Retinal pigment epithelial cell (primary cell): ENCODE data around the gene SLC25A25.

Experiments used
- DNase-seq: peaks from one replicate; pipeline ENCODE4 v3.0.0-alpha.2; 2010; ENCODE audit warnings: low read depth
- H3K4me3 ChIP-seq: 2 replicates; pipeline ENCODE4 v1.5.1; 2011; ENCODE audit warnings: mild to moderate bottlenecking, low read length, control low read depth, moderate library complexity
- TF ChIP-seq, protein P1 (sequence below): conservative IDR thresholded peaks from 2 replicates; pipeline ENCODE4 v1.5.1; 2011; ENCODE audit warnings: low read depth, low read length, control low read depth, inconsistent platforms

Gene SLC25A25

DNA sequence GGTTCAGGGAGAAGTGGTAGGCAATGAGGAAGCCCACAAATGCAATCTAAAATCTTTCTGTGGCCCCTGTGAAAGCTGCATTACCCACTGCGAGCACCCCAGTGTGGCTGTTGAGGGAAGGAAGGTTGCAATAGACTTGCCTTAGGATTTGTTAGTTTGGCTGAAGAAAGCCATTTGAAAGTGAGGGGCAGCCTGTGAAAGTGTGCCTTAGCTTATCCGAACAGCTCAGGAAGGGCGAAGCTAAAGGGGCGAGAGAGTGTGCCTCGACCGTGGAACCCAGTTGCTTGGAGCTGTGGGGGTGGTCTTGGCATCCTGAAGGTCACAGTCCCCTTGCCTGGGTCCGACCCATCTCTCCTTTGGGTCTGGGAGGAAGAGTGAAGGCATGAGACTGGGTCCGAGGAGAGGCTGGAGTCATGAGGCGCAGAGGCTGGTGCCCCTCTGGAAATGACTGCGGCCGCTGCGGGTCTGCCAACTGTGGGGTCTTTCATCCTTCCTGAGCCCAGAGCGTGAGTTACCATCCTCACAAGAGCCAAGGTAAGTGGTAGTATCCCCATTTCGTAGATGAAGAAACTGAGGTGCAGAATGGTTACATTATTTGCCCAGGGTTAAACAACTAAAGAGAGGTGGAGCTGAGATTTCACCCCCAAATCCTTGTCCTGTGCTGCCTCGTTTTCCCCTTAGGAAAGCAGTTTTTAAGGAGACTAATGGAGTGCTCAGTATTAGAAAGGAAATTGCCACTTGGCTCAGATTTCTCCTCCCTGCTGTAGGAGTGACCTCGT is 24.4 kb downstream of the SLC25A25 start:
- TF ChIP-seq, protein P1, sequence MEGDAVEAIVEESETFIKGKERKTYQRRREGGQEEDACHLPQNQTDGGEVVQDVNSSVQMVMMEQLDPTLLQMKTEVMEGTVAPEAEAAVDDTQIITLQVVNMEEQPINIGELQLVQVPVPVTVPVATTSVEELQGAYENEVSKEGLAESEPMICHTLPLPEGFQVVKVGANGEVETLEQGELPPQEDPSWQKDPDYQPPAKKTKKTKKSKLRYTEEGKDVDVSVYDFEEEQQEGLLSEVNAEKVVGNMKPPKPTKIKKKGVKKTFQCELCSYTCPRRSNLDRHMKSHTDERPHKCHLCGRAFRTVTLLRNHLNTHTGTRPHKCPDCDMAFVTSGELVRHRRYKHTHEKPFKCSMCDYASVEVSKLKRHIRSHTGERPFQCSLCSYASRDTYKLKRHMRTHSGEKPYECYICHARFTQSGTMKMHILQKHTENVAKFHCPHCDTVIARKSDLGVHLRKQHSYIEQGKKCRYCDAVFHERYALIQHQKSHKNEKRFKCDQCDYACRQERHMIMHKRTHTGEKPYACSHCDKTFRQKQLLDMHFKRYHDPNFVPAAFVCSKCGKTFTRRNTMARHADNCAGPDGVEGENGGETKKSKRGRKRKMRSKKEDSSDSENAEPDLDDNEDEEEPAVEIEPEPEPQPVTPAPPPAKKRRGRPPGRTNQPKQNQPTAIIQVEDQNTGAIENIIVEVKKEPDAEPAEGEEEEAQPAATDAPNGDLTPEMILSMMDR, result no peak
- no peak overlapping the region for H3K4me3 ChIP-seq
- DNase-seq, result no peak

DNA sequence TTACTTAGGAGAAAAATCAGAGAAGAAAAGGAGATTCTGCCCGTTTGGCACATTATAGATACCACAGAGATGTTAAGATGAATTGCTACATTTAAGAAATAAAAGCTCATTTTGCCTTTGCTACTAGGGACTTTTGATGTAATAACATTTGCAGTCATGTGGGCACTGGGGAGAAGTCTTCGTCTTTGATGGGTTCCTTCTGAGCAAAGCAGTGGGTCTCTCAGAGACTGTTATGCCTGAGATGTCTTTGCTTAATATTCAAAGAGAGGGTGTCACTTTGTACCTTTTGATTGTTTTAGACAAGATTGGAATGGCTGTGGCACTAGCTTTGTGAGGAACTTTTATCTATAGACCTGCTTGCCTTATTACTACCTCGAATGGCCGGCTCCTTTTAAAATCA is 25.0 kb downstream of the SLC25A25 start:
- no peak for DNase-seq
- no peak overlapping the region for H3K4me3 ChIP-seq
- TF ChIP-seq, protein P1, result no peak

DNA sequence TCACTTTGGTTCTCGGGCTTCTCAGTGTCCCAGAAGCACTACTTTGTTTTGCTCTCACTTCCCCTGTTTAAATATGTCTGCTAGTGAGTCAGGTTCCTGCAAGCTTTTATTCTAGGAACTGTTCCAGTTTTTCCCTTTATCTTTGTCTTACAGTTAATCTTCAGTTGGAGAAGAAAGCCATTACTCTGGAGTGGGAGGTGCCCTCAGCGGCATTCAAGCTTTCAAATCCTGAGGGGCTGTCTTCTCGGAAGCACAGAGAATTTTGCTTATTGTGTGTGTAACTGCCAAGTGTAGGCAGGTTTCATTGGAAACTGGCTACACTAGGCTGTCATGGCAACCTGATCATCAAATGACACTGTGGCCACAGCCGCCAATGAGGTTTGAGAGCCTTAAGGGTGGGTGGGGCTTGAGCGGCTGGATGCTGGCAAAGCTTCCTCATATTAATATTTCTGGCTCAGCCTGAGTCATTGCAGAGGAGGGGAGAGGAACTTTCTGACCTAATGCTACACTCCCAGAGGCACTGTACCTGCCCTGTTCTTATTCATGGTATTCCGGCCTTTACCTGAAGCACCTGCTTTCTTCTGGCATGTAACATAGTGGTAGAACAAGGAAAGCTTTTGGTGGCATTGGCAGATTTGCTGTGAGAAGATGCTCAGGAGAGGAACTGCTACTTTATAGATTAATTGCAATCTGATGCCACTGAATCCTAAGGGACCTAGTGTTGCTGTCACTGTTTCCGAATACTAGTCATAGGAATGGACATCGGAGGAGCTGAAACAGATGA is 26.3 kb downstream of the SLC25A25 start:
- DNase-seq, result peak; percentile 96

DNA sequence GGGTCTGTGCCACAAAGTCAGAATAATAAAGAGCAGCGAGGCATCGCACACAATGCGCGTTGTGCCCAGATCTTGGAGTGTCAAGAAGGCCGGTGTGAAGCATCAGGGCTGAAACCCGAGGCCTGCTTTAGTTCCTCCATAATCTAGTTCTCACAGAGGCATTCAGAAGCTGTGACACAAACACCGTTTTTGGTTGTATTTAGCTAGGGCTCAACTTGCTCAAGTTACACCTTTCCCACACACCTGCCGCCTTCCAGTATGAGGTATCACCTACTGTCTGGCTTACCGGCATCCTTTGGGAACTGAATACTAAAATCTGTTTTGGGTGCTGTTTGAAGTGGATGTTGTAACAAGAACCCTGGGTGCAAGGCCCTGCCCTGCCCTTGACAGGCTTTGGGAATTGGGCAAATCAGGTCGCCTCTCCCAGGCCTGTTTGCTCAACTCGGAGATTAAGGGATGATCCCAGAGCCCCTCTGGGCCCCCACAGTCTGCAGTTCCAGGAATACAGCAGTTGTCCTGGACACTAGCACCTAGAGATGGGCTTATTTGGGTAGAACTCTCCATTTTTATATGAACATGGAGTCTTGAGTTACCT is 27.0 kb downstream of the SLC25A25 start:
- no peak overlapping the region for H3K4me3 ChIP-seq
- TF ChIP-seq, protein P1, result no peak
- no peak for DNase-seq

More for the DNA sequence above, 26.3 kb downstream of the SLC25A25 start:
- H3K4me3 ChIP-seq, result peak overlapping the region; percentile 29
- TF ChIP-seq, protein P1, result no peak

DNA sequence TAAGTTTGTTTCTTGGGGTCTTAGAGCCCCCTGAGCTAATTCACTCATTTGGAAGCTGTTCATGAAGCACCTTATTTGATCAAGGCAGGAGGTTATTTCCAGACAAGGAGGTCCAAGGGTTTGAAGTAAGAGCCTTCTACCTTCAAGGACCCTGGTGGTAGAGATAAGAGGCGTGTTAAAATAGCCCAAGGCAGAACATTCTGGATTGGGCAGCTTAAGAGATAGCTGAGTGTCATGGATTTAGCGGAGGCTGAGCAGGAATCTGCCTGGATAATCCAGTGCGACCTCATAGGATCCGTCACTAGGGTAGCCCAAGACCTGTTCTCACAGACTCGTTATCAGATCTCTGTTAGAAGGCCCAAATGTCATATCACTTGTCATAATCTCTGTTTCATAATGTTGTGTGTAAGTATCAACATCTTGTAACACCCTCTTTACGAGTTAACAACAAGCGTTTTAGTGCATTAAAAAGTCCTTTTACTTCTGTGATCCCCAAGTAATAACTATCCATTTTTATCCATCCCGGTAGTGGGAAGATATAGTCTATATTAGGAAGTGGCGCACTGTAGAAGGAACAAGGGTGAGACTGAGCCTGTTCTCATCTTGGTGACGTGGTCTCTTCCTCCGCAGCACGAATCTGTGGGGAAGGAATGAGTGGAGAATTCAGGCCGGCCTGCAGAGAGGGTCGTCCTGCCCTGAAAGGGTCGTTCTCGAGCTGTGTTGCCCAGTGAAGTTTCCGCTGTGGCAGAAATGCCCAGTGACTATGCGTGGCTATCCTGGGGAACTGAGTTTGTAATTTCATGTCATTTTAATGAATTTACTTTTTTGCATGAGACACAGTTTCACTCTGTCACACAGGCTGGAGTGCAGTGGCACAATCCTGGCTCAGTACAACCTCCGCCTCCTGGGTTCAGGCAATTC is 28.8 kb downstream of the SLC25A25 start:
- no peak overlapping the region for H3K4me3 ChIP-seq

More for the DNA sequence above, 28.8 kb downstream of the SLC25A25 start:
- no peak for DNase-seq
- TF ChIP-seq, protein P1, result no peak
